WTC11 (cell line): ENCODE data around the gene TOB1.

Source experiments
- AR ChIP-seq: fragments of 250-450 bp; sonication (Bioruptor Pico); IDR thresholded peaks from 2 replicates; pipeline ENCODE4 v1.9.0; 2021; ENCODE audit warnings: mild to moderate bottlenecking
- ATF3 ChIP-seq: sonication (generic); formaldehyde crosslinking; conservative IDR thresholded peaks from 2 replicates; pipeline ENCODE4 v1.8.1; 2022; ENCODE audit warnings: mild to moderate bottlenecking, missing genetic modification reagents
- CBFB ChIP-seq: sonication (generic); formaldehyde crosslinking; IDR thresholded peaks from 2 replicates; pipeline ENCODE4 v1.8.1; 2022; ENCODE audit warnings: mild to moderate bottlenecking, low read depth, missing genetic modification reagents
- CTCF ChIP-seq: fragments of 200-600 bp; IDR thresholded peaks from 2 replicates; pipeline ENCODE4 v1.8.0; 2022; ENCODE audit warnings: antibody characterized with exemption
- ELF4 ChIP-seq: sonication (generic); formaldehyde crosslinking; IDR thresholded peaks from 2 replicates; pipeline ENCODE4 v1.8.1; 2022; ENCODE audit warnings: low read depth, mild to moderate bottlenecking, moderate library complexity, missing genetic modification reagents
- ERG ChIP-seq: fragments of 250-450 bp; sonication (Bioruptor Pico); IDR thresholded peaks from 2 replicates; pipeline ENCODE4 v1.8.0; 2021; ENCODE audit warnings: mild to moderate bottlenecking
- JUN ChIP-seq: sonication (generic); formaldehyde crosslinking; IDR thresholded peaks from 2 replicates; pipeline ENCODE4 v1.8.0; 2023; ENCODE audit warnings: mild to moderate bottlenecking, missing genetic modification reagents
- MAX ChIP-seq: sonication (generic); formaldehyde crosslinking; IDR thresholded peaks from 2 replicates; pipeline ENCODE4 v1.8.0; 2022; ENCODE audit warnings: mild to moderate bottlenecking, missing genetic modification reagents
- SMAD3 ChIP-seq: sonication (generic); formaldehyde crosslinking; IDR thresholded peaks from 2 replicates; pipeline ENCODE4 v1.8.0; 2022; ENCODE audit warnings: missing genetic modification reagents, mild to moderate bottlenecking, borderline replicate concordance
- TCF7 ChIP-seq: sonication (generic); formaldehyde crosslinking; IDR thresholded peaks from 2 replicates; pipeline ENCODE4 v1.8.0; 2022; ENCODE audit warnings: mild to moderate bottlenecking, low read depth, missing genetic modification reagents, moderate library complexity
- ZBTB43 ChIP-seq: sonication (generic); formaldehyde crosslinking; IDR thresholded peaks from 2 replicates; pipeline ENCODE4 v1.8.1; 2023; ENCODE audit warnings: mild to moderate bottlenecking, missing genetic modification reagents
- ZNF232 ChIP-seq: sonication (generic); formaldehyde crosslinking; IDR thresholded peaks from 2 replicates; pipeline ENCODE4 v1.8.0; 2022; ENCODE audit warnings: mild to moderate bottlenecking, missing genetic modification reagents

- no peak for TF ChIP-seq AR (CRISPR knock-in tag)
- TF ChIP-seq TCF7 (CRISPR knock-in tag) = no peak
- TF ChIP-seq SMAD3 (CRISPR knock-in tag) = no peak
- no peak for TF ChIP-seq ZNF232 (CRISPR knock-in tag)
- TF ChIP-seq CTCF = no peak
- no peak for TF ChIP-seq ATF3
- TF ChIP-seq ELF4 (CRISPR knock-in tag) = no peak
- 0 out of 2 replicates have a peak, but pooled peaks have one; percentile 4 for TF ChIP-seq CBFB (CRISPR knock-in tag)
- TF ChIP-seq MAX (CRISPR knock-in tag) = no peak
- TF ChIP-seq JUN = no peak
- TF ChIP-seq ERG (CRISPR knock-in tag) = no peak
- TF ChIP-seq ZBTB43 (CRISPR knock-in tag) = no peak
Observed at GRCh38 chr17:50865868-50866260, 290 bp downstream of the TOB1 start.
